Measurements from ENCODE around the gene PCIF1.

DNA sequence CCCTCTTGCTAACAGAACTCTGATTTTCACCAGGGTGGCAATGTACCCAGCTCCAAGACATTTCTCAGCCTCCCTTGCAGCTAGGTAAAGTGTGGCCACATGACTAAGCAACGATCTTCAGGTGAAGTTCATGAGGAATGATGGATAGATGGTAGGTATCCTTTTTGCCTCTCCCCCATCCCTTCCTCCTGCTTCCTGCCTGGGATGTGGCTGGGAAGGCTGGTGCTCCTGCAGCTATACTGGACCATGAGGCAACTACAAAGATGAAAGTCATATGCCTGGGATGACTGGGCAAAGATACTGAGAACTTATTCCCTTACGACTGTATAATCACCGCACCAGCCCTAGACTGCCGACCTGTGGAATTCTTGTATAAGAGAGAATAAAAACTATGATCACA lies 24.1 kb downstream of the PCIF1 start:
- TF ChIP-seq, protein P1, sequence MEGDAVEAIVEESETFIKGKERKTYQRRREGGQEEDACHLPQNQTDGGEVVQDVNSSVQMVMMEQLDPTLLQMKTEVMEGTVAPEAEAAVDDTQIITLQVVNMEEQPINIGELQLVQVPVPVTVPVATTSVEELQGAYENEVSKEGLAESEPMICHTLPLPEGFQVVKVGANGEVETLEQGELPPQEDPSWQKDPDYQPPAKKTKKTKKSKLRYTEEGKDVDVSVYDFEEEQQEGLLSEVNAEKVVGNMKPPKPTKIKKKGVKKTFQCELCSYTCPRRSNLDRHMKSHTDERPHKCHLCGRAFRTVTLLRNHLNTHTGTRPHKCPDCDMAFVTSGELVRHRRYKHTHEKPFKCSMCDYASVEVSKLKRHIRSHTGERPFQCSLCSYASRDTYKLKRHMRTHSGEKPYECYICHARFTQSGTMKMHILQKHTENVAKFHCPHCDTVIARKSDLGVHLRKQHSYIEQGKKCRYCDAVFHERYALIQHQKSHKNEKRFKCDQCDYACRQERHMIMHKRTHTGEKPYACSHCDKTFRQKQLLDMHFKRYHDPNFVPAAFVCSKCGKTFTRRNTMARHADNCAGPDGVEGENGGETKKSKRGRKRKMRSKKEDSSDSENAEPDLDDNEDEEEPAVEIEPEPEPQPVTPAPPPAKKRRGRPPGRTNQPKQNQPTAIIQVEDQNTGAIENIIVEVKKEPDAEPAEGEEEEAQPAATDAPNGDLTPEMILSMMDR (IDR thresholded peaks at IDR 0.05) = no peak
- no peak for TF ChIP-seq POLR2A (IDR thresholded peaks at IDR 0.05)
